Neural progenitor cell (in vitro differentiated cells): ENCODE data around the gene CDH13. TPM values are rescaled to one million over a fixed set of nuclear protein-coding genes. Genes with fewer than 3 reads are reported as not detected.

Source experiments
- DNase-seq: peaks from one replicate; pipeline ENCODE4 v3.0.0-alpha.2; 2016; ENCODE audit warnings: low spot score
- H2AFZ ChIP-seq: fragments of 200-600 bp; sonication (generic); replicated peaks from 2 replicates; pipeline ENCODE4 v1.6.1; 2016; ENCODE audit warnings: antibody characterized with exemption
- H3F3A ChIP-seq: fragments of 200-600 bp; sonication (generic); 2 replicates; pipeline ENCODE4 v1.6.1; 2016; ENCODE audit warnings: antibody characterized with exemption, low read depth
- H3K27ac ChIP-seq: fragments of 200-600 bp; sonication (generic); 2 replicates; pipeline ENCODE4 v1.5.1; 2016; ENCODE audit warnings: mild to moderate bottlenecking
- H3K27me3 ChIP-seq: fragments of 200-600 bp; sonication (generic); 2 replicates; pipeline ENCODE4 v1.6.1; 2016; ENCODE audit warnings: mild to moderate bottlenecking, moderate library complexity
- H3K36me3 ChIP-seq: fragments of 200-600 bp; sonication (generic); 2 replicates; pipeline ENCODE4 v1.5.1; 2016
- H3K4me1 ChIP-seq: fragments of 200-600 bp; sonication (generic); 2 replicates; pipeline ENCODE4 v1.6.1; 2016; ENCODE audit warnings: mixed run types
- H3K4me2 ChIP-seq: fragments of 200-600 bp; sonication (generic); 2 replicates; pipeline ENCODE4 v1.6.1; 2016
- H3K4me3 ChIP-seq: fragments of 200-600 bp; sonication (generic); 2 replicates; pipeline ENCODE4 v1.5.1; 2016
- H3K79me2 ChIP-seq: fragments of 200-600 bp; sonication (generic); 2 replicates; pipeline ENCODE4 v1.6.1; 2016; ENCODE audit warnings: low read depth
- H3K9ac ChIP-seq: fragments of 200-600 bp; sonication (generic); 2 replicates; pipeline ENCODE4 v1.6.1; 2016
- H3K9me3 ChIP-seq: fragments of 200-600 bp; sonication (generic); 2 replicates; pipeline ENCODE4 v1.5.1; 2016; ENCODE audit warnings: low read depth
- H4K20me1 ChIP-seq: fragments of 200-600 bp; sonication (generic); 2 replicates; pipeline ENCODE4 v1.6.1; 2016; ENCODE audit warnings: low read depth
- H3K27ac Mint-ChIP-seq: 3 replicates; pipeline ENCODE4 v1.8.0; 2021; ENCODE audit warnings: mixed read lengths
- H3K27me3 Mint-ChIP-seq: 2 replicates; pipeline ENCODE4 v1.8.0; 2022; ENCODE audit warnings: low read depth, mild to moderate bottlenecking, inconsistent platforms, moderate library complexity, mixed read lengths; ENCODE audit not compliant: insufficient read depth
- H3K36me3 Mint-ChIP-seq: 3 replicates; pipeline ENCODE4 v1.8.0; 2021; ENCODE audit warnings: mixed read lengths
- H3K4me1 Mint-ChIP-seq: 3 replicates; pipeline ENCODE4 v1.8.0; 2021; ENCODE audit warnings: mixed read lengths
- H3K4me3 Mint-ChIP-seq: 3 replicates; pipeline ENCODE4 v1.8.0; 2021; ENCODE audit warnings: mild to moderate bottlenecking, moderate library complexity, mixed read lengths
- H3K9me3 Mint-ChIP-seq: 3 replicates; pipeline ENCODE4 v1.8.0; 2020; ENCODE audit warnings: mixed read lengths
- EZH2 ChIP-seq: fragments of 200-600 bp; sonication (generic); IDR thresholded peaks from 2 replicates; pipeline ENCODE4 v1.6.1; 2017; ENCODE audit warnings: antibody characterized with exemption, mild to moderate bottlenecking, moderate library complexity
- EZH2phosphoT487 ChIP-seq: fragments of 200-600 bp; sonication (generic); IDR thresholded peaks from 2 replicates; pipeline ENCODE4 v1.6.1; 2017; ENCODE audit warnings: antibody characterized with exemption
- total RNA-seq: library from RNA; depleted of rRNA; stranded (reverse); fragments of >200 nt; gene quantifications from 2 replicates; pipeline ENCODE4 v1.2.3, GENCODE V29; 2015; ENCODE audit warnings: low replicate concordance
- TF ChIP-seq, protein P1 (sequence below): fragments of 200-600 bp; sonication (generic); IDR thresholded peaks from 2 replicates; pipeline ENCODE4 v1.5.1; 2017; ENCODE audit warnings: antibody characterized with exemption, mild to moderate bottlenecking

Gene CDH13
- total RNA-seq, 1 donor from 2014 or later = 3.0 TPM

DNA sequence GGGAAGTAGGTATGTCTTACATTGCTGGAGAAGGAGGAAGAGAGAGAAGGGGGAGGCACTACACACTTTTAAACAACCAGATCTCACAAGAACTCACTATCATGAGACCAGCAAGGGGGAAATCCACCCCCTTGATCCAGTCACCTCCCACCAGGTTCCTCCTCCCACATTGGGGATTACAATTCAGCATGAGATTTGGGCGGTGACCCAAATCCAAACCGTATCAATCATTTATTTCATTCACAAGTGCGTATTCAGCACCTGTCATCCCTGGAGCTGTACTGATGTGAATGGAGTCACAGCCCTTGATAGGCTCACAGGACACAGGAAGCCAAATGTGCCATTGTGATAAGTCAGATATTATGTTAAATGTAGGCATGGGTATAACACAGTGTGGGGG, 952.7 kb downstream of the CDH13 start:
- no peak overlapping the region for H2AFZ ChIP-seq
- H3K4me3 ChIP-seq = no peak overlapping the region
- Mint-ChIP-seq H3K4me1 (peaks cover 19% of the 10 kb centered on the region), H3K36me3 (no peaks in the 10 kb centered on the region), H3K4me3 (no peak overlapping the region), H3K9me3 (peaks cover 10% of the 10 kb centered on the region), H3K27ac (no peak overlapping the region), H3K27me3 (peaks cover 3% of the 10 kb centered on the region)
- no peak overlapping the region for H3K4me2 ChIP-seq
- no peaks in the 10 kb centered on the region for H3K79me2 ChIP-seq
- TF ChIP-seq EZH2 (no peak), EZH2phosphoT487 (no peak)
- TF ChIP-seq, protein P1, sequence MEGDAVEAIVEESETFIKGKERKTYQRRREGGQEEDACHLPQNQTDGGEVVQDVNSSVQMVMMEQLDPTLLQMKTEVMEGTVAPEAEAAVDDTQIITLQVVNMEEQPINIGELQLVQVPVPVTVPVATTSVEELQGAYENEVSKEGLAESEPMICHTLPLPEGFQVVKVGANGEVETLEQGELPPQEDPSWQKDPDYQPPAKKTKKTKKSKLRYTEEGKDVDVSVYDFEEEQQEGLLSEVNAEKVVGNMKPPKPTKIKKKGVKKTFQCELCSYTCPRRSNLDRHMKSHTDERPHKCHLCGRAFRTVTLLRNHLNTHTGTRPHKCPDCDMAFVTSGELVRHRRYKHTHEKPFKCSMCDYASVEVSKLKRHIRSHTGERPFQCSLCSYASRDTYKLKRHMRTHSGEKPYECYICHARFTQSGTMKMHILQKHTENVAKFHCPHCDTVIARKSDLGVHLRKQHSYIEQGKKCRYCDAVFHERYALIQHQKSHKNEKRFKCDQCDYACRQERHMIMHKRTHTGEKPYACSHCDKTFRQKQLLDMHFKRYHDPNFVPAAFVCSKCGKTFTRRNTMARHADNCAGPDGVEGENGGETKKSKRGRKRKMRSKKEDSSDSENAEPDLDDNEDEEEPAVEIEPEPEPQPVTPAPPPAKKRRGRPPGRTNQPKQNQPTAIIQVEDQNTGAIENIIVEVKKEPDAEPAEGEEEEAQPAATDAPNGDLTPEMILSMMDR = no peak
- DNase-seq = no peak
- H3K9me3 ChIP-seq = no peaks in the 10 kb centered on the region
- no peak overlapping the region for H3K9ac ChIP-seq
- no peaks in the 10 kb centered on the region for H4K20me1 ChIP-seq
- no peaks in the 10 kb centered on the region for H3F3A ChIP-seq
- H3K27ac ChIP-seq = no peak overlapping the region
- no peaks in the 10 kb centered on the region for H3K27me3 ChIP-seq
- H3K36me3 ChIP-seq = no peaks in the 10 kb centered on the region
- H3K4me1 ChIP-seq = peaks cover 6% of the 10 kb centered on the region

DNA sequence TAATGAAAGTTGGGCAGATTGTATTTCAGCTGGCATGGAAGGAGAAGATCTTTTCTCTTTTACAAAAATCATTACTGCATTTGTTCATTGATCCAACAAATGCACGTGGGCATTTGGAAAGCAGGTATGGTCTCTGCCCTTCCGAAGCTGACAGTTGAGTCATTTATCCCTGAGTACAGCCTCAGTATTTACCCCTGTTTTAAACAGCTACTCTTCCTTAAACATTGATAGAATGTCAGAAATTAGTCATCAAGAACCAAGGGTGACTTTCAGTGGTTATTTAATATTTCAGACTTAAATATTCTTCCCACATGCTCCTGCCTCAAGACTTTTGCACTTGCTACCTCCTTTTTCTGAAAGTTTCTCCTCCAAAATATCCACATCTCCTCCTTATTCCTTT, 954.3 kb downstream of the CDH13 start:
- Histone ChIP-seq H3K36me3 (no peaks in the 10 kb centered on the region), H3K27me3 (no peaks in the 10 kb centered on the region), H3K9me3 (no peaks in the 10 kb centered on the region), H3K4me3 (no peak overlapping the region), H3F3A (no peaks in the 10 kb centered on the region), H3K4me1 (peaks cover 8% of the 10 kb centered on the region), H2AFZ (no peak overlapping the region), H4K20me1 (no peaks in the 10 kb centered on the region), H3K79me2 (no peaks in the 10 kb centered on the region), H3K9ac (no peak overlapping the region), H3K4me2 (no peak overlapping the region), H3K27ac (no peak overlapping the region)
- peaks cover 11% of the 10 kb centered on the region for H3K27me3 Mint-ChIP-seq
- H3K27ac Mint-ChIP-seq = no peak overlapping the region
- no peak for DNase-seq
- no peak overlapping the region for H3K4me3 Mint-ChIP-seq
- TF ChIP-seq EZH2phosphoT487 = no peak
- TF ChIP-seq, protein P1 = no peak
- H3K9me3 Mint-ChIP-seq = peaks cover 8% of the 10 kb centered on the region
- no peaks in the 10 kb centered on the region for H3K36me3 Mint-ChIP-seq
- peaks cover 30% of the 10 kb centered on the region for H3K4me1 Mint-ChIP-seq

DNA sequence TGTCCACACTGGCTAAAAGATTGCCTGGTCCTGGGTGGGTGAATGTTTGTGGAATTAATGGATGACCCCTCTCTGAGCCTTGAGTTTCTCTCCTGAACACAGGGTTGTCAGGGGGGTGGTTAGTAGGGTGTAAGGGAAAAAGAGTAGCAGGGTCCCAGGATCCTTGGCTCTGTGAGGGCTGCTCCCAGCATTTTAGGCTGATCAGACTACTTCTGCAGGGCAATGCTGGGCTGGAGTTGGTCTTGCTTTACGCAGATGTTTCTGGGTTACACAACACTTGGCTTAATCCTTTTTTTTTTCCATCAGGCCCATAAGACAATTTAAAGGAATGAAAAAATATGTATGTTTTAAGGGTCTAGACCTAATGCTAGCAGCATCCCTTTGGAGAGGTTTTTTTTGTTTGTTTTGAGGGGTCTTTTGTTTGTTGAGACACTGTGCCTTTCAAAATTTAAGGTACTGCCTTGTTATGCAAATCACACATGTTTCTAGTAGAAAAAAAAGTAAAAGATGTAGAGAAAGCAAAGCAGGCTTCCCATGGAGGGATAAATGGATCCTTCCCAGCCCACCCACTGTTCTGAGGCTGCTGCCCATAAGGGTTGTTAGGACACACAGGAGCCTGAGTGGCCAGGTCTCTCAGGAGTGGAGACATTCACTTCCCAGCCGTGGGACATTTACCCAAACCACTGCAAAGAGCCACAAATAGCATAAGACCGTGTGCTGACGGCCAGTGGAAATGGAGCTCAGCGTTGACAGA, 955.4 kb downstream of the CDH13 start:
- no peak for DNase-seq
- no peaks in the 10 kb centered on the region for H3K27me3 ChIP-seq

More for the DNA sequence above, 955.4 kb downstream of the CDH13 start:
- H3K4me3 Mint-ChIP-seq = no peak overlapping the region
- Histone ChIP-seq H4K20me1 (no peaks in the 10 kb centered on the region), H3K9me3 (no peaks in the 10 kb centered on the region), H3F3A (no peaks in the 10 kb centered on the region), H3K4me2 (no peak overlapping the region), H3K79me2 (no peaks in the 10 kb centered on the region), H3K27ac (no peak overlapping the region), H3K4me1 (peaks cover 18% of the 10 kb centered on the region), H2AFZ (no peak overlapping the region), H3K36me3 (no peaks in the 10 kb centered on the region), H3K9ac (no peak overlapping the region), H3K4me3 (no peak overlapping the region)
- no peaks in the 10 kb centered on the region for H3K36me3 Mint-ChIP-seq
- no peak overlapping the region for H3K27ac Mint-ChIP-seq
- no peak for TF ChIP-seq EZH2
- TF ChIP-seq EZH2phosphoT487 = no peak
- TF ChIP-seq, protein P1 = no peak
- H3K9me3 Mint-ChIP-seq = peaks cover 2% of the 10 kb centered on the region
- peaks cover 12% of the 10 kb centered on the region for H3K27me3 Mint-ChIP-seq
- peaks cover 40% of the 10 kb centered on the region for H3K4me1 Mint-ChIP-seq
